NCI-H2029 (cell line): ENCODE data around the gene SERINC2.

Experiments used
- DNase-seq: peaks from one replicate; lab custom pipeline; 2025; lab: John Stamatoyannopoulos, UW

SERINC2 gene

GRCh38 chr1:31434101-31434871, 21.3 kb downstream of the SERINC2 start:
- no peak for DNase-seq

- no peak for DNase-seq
Observed at GRCh38 chr1:31434979-31435378, 22.0 kb downstream of the SERINC2 start.

- DNase-seq = no peak
Observed at GRCh38 chr1:31435471-31436409, 22.7 kb downstream of the SERINC2 start.

- DNase-seq = no peak
Observed at GRCh38 chr1:31436596-31437432, 23.8 kb downstream of the SERINC2 start.

- DNase-seq = no peak
Observed at GRCh38 chr1:31437433-31438037, 24.5 kb downstream of the SERINC2 start.

- no peak for DNase-seq
Observed at GRCh38 chr1:31439276-31439675, 26.3 kb downstream of the SERINC2 start.

GRCh38 chr1:31441073-31441472, 28.1 kb downstream of the SERINC2 start:
- no peak for DNase-seq

- DNase-seq = no peak
Observed at GRCh38 chr1:31441558-31441957, 28.5 kb downstream of the SERINC2 start.

GRCh38 chr1:31441970-31442647, 29.1 kb downstream of the SERINC2 start:
- no peak for DNase-seq

- no peak for DNase-seq
Observed at GRCh38 chr1:31442648-31442994, 29.6 kb downstream of the SERINC2 start.

- no peak for DNase-seq
Observed at GRCh38 chr1:31443673-31444072, 30.7 kb downstream of the SERINC2 start.

- no peak for DNase-seq
Observed at GRCh38 chr1:31444725-31445448, 31.9 kb downstream of the SERINC2 start.

GRCh38 chr1:31445951-31446350, 32.9 kb downstream of the SERINC2 start:
- DNase-seq = no peak

- no peak for DNase-seq
Observed at GRCh38 chr1:31447210-31447609, 34.2 kb downstream of the SERINC2 start.

GRCh38 chr1:31453384-31454079, 40.5 kb downstream of the SERINC2 start:
- DNase-seq = no peak

- no peak for DNase-seq
Observed at GRCh38 chr1:31458287-31458896, 45.4 kb downstream of the SERINC2 start.

GRCh38 chr1:31460027-31460426, 47.0 kb downstream of the SERINC2 start:
- DNase-seq = no peak

- DNase-seq = no peak
Observed at GRCh38 chr1:31467005-31467674, 54.1 kb downstream of the SERINC2 start.

GRCh38 chr1:31470794-31471315, 57.8 kb downstream of the SERINC2 start:
- no peak for DNase-seq
